ENCODE results near the gene U2AF2. TPM values are rescaled to one million over a fixed set of nuclear protein-coding genes. Genes with fewer than 3 reads are reported as not detected.

The U2AF2 gene
- total and polyA plus RNA-seq, 4 donors, result 109 to 181 (median 132) TPM

- H3K36me3 ChIP-seq (ENCODE audit: control insufficient read depth in 4 of 4, insufficient read depth in 4 of 4, low read length in 4 of 4), result peaks cover 8 to 72% (median 11%) of the 10 kb centered on the region in 4 donors
- DNase-seq (no peak), ATAC-seq (ENCODE audit: insufficient read depth, low FRiP score) (no peak)
- no peak overlapping the region for H3K27ac ChIP-seq (ENCODE audit: low read depth in 1 of 2, low read length in 1 of 2)
- H3K4me3 ChIP-seq, result no peak overlapping the region
- 92 to 96% methylated on average over 20 of the region's 20 CpGs for WGBS, 2 donors
- H3K9ac ChIP-seq (ENCODE audit: insufficient read depth in 1 of 2, low read length in 2 of 2), result no peak overlapping the region
- no peaks in the 10 kb centered on the region for H3K4me1 ChIP-seq (ENCODE audit: control insufficient read depth in 5 of 5, insufficient read depth in 5 of 5, low read length in 5 of 5)
- TF ChIP-seq CTCF (IDR thresholded peaks at IDR 0.05; ENCODE audit: control extremely low read depth, extremely low read depth), result no peak
- no peaks in the 10 kb centered on the region for H3K27me3 ChIP-seq (ENCODE audit: control insufficient read depth in 3 of 3, insufficient read depth in 3 of 3, low read length in 2 of 3)
- no peaks in the 10 kb centered on the region for H3K9me3 ChIP-seq (ENCODE audit: control insufficient read depth in 4 of 4, insufficient read depth in 3 of 4, low read length in 3 of 4)
Measured at GRCh38 chr19:55696301-55697068, 41.6 kb downstream of the U2AF2 start.

GRCh38 chr19:55697069-55697440, 42.2 kb downstream of the U2AF2 start:
- Histone ChIP-seq H3K9ac (ENCODE audit: insufficient read depth in 1 of 2, low read length in 2 of 2) (no peak overlapping the region), H3K36me3 (ENCODE audit: control insufficient read depth in 4 of 4, insufficient read depth in 4 of 4, low read length in 4 of 4) (peaks cover 8 to 67% (median 11%) of the 10 kb centered on the region in 4 donors), H3K27ac (ENCODE audit: low read depth in 1 of 2, low read length in 1 of 2) (no peak overlapping the region), H3K9me3 (ENCODE audit: control insufficient read depth in 4 of 4, insufficient read depth in 3 of 4, low read length in 3 of 4) (no peaks in the 10 kb centered on the region), H3K27me3 (ENCODE audit: control insufficient read depth in 3 of 3, insufficient read depth in 3 of 3, low read length in 2 of 3) (no peaks in the 10 kb centered on the region), H3K4me1 (ENCODE audit: control insufficient read depth in 5 of 5, insufficient read depth in 5 of 5, low read length in 5 of 5) (no peaks in the 10 kb centered on the region), H3K4me3 (no peak overlapping the region)
- 89 to 90% methylated on average over 12 of the region's 12 CpGs for WGBS, 2 donors
- no peak for ATAC-seq (ENCODE audit: insufficient read depth, low FRiP score)
- no peak for TF ChIP-seq CTCF (IDR thresholded peaks at IDR 0.05; ENCODE audit: control extremely low read depth, extremely low read depth)
- no peak for DNase-seq

GRCh38 chr19:55697698-55698097, 42.9 kb downstream of the U2AF2 start:
- H3K27me3 ChIP-seq (ENCODE audit: control insufficient read depth in 3 of 3, insufficient read depth in 3 of 3, low read length in 2 of 3), result no peaks in the 10 kb centered on the region
- ATAC-seq (ENCODE audit: insufficient read depth, low FRiP score), result no peak
- H3K27ac ChIP-seq (ENCODE audit: low read depth in 1 of 2, low read length in 1 of 2), result no peak overlapping the region
- H3K36me3 ChIP-seq (ENCODE audit: control insufficient read depth in 4 of 4, insufficient read depth in 4 of 4, low read length in 4 of 4), result peaks cover 8 to 61% (median 11%) of the 10 kb centered on the region in 4 donors
- no peak overlapping the region for H3K9ac ChIP-seq (ENCODE audit: insufficient read depth in 1 of 2, low read length in 2 of 2)
- no peaks in the 10 kb centered on the region for H3K9me3 ChIP-seq (ENCODE audit: control insufficient read depth in 4 of 4, insufficient read depth in 3 of 4, low read length in 3 of 4)
- no peak for DNase-seq
- no peaks in the 10 kb centered on the region for H3K4me1 ChIP-seq (ENCODE audit: control insufficient read depth in 5 of 5, insufficient read depth in 5 of 5, low read length in 5 of 5)
- H3K4me3 ChIP-seq, result no peak overlapping the region
- 94 to 96% methylated on average over 8 of the region's 8 CpGs for WGBS, 2 donors
- no peak for TF ChIP-seq CTCF (IDR thresholded peaks at IDR 0.05; ENCODE audit: control extremely low read depth, extremely low read depth)
